HK-2 (cell line): ENCODE results near the gene ANXA4.
A peak's percentile ranks its signal among the peaks of the same experiment; 100 is the strongest.
"Not testable (repeated sequence)": the region's sequence is repeated elsewhere in the genome, so short reads cannot be mapped to it uniquely, and the experiment has no call there.

Source experiments
- DNase-seq: peaks from one replicate; pipeline ENCODE4 v3.0.0-alpha.2; 2018; ENCODE audit not compliant: unreplicated experiment

The ANXA4 gene

GRCh38 chr2:69804416-69804815 lies 62.5 kb downstream of the ANXA4 start:
- no peak for DNase-seq

GRCh38 chr2:69805887-69806286 lies 64.0 kb downstream of the ANXA4 start:
- DNase-seq: no peak

GRCh38 chr2:69807821-69808540 lies 66.0 kb downstream of the ANXA4 start:
- DNase-seq: no peak

GRCh38 chr2:69810550-69810949 lies 68.6 kb downstream of the ANXA4 start:
- DNase-seq: no peak

- DNase-seq: no peak
Measured at GRCh38 chr2:69811018-69811417, 69.1 kb downstream of the ANXA4 start.

- no peak for DNase-seq
Measured at GRCh38 chr2:69811591-69811990, 69.7 kb downstream of the ANXA4 start.

GRCh38 chr2:69815717-69816116 lies 73.8 kb downstream of the ANXA4 start:
- DNase-seq: no peak

GRCh38 chr2:69816923-69817542 lies 75.1 kb downstream of the ANXA4 start:
- peak; percentile 62 for DNase-seq

GRCh38 chr2:69817729-69818501 lies 76.0 kb downstream of the ANXA4 start:
- no peak for DNase-seq

GRCh38 chr2:69827796-69828540 lies 86.0 kb downstream of the ANXA4 start:
- DNase-seq: no peak

- DNase-seq: no peak
Measured at GRCh38 chr2:69828938-69829255, 87.0 kb downstream of the ANXA4 start.

- peak; percentile 98 for DNase-seq
Measured at GRCh38 chr2:69829256-69830044, 87.5 kb downstream of the ANXA4 start, which contains the start of gene GMCL1. Gene GMCL1 (plus strand): TSS chr2:69829660. CDS start chr2:69829893, 233 bp downstream.

- peak; percentile 56 for DNase-seq
Measured at GRCh38 chr2:69830045-69830905, 88.3 kb downstream of the ANXA4 start.

- not testable (repeated sequence) for DNase-seq
Measured at GRCh38 chr2:69830906-69831241, 88.9 kb downstream of the ANXA4 start.

- DNase-seq: no peak
Measured at GRCh38 chr2:69831354-69831905, 89.5 kb downstream of the ANXA4 start.

- no peak for DNase-seq
Measured at GRCh38 chr2:69833752-69834151, 91.8 kb downstream of the ANXA4 start.

GRCh38 chr2:69835666-69836065 lies 93.7 kb downstream of the ANXA4 start:
- no peak for DNase-seq

GRCh38 chr2:69836316-69836715 lies 94.4 kb downstream of the ANXA4 start:
- DNase-seq: no peak

- no peak for DNase-seq
Measured at GRCh38 chr2:69837533-69837932, 95.6 kb downstream of the ANXA4 start.

- DNase-seq: no peak
Measured at GRCh38 chr2:69843993-69844392, 102.1 kb downstream of the ANXA4 start.
